Peyer's patch (tissue), 4 donors: Measurements from ENCODE around the gene HDAC8.

Experiments
- CTCF ChIP-seq, 6 experiments: fragments of 450-650 bp in 4 of 6; fragments of 200-600 bp in 2 of 6; sonication (generic) in 1 of 6; IDR thresholded peaks; one replicate each; pipeline ENCODE4 v1.5.1; 2017 to 2019; ENCODE audit warnings: antibody characterized with exemption in 6 of 6, mild to moderate bottlenecking in 3 of 6, moderate library complexity in 1 of 6
- POLR2A ChIP-seq, 2 donors: fragments of 450-650 bp; IDR thresholded peaks; one replicate each; pipeline ENCODE4 v1.5.1; 2017; ENCODE audit warnings: antibody characterized with exemption in 2 of 2, mild to moderate bottlenecking in 2 of 2, moderate library complexity in 2 of 2

- TF ChIP-seq CTCF (IDR thresholded peaks at IDR 0.05) (no peak), POLR2A (IDR thresholded peaks at IDR 0.05) (no peak)
Measured at GRCh38 chrX:72340626-72341025, 232.0 kb downstream of the HDAC8 start.
